HepG2 (cell line): Measurements from ENCODE around the gene MAPK11. TPM values are rescaled to one million over a fixed set of nuclear protein-coding genes. Genes with fewer than 3 reads are reported as not detected.

Experiments used
- CBX2 ChIP-seq, 2 experiments: fragments of 200-600 bp in 1 of 2; sonication (generic); formaldehyde crosslinking in 1 of 2; IDR thresholded peaks; 2 replicates each; pipeline versions ENCODE4 v1.7.0 to v1.8.1; 2018 to 2022; ENCODE audit warnings: low read depth in 2 of 2, low read length in 1 of 2, mild to moderate bottlenecking in 1 of 2, missing genetic modification reagents in 1 of 2
- CEBPZ ChIP-seq: IDR thresholded peaks from 2 replicates; pipeline ENCODE4 v1.6.1; 2012; ENCODE audit warnings: low read length, improper control_type of control experiment
- KDM6A ChIP-seq: IDR thresholded peaks from 2 replicates; pipeline ENCODE4 v1.6.1; 2016; ENCODE audit warnings: low read depth
- PRDM10 ChIP-seq: sonication (generic); formaldehyde crosslinking; IDR thresholded peaks from 2 replicates; pipeline ENCODE4 v1.4.0; 2020; ENCODE audit warnings: low read depth, missing genetic modification reagents
- ZFYVE20 ChIP-seq: sonication (generic); formaldehyde crosslinking; IDR thresholded peaks from 2 replicates; pipeline ENCODE4 v1.8.0; 2023; ENCODE audit warnings: low read depth, mild to moderate bottlenecking, moderate library complexity, missing genetic modification reagents, borderline replicate concordance
- ZNF280B ChIP-seq: sonication (generic); formaldehyde crosslinking; IDR thresholded peaks from 2 replicates; pipeline ENCODE4 v1.5.0; 2020; ENCODE audit warnings: missing genetic modification reagents, mild to moderate bottlenecking, borderline replicate concordance
- polyA plus RNA-seq, 8 experiments: library from polyadenylated mRNA; depleted of rRNA in 3 of 8; stranded (reverse) in 7 of 8; unstranded in 1 of 8; fragments of >200 nt; fragmentation: Illumina TruSeq in 4 of 8; extraction: Trizol in 4 of 8; gene quantifications; 2 replicates each; pipeline versions ENCODE4 v1.2.1 to v1.2.3, GENCODE V29; 2011 to 2016; ENCODE audit warnings: low read depth in 4 of 8, missing spikeins in 1 of 8, mixed read lengths in 1 of 8; ENCODE audit not compliant: insufficient read depth in 1 of 8
- total RNA-seq, 5 experiments: library from RNA; depleted of rRNA; stranded (reverse); fragments of >200 nt; fragmentation: Illumina TruSeq; extraction: Trizol; gene quantifications; 2 replicates each; pipeline ENCODE4 v1.2.3, GENCODE V29; 2016; ENCODE audit warnings: low read depth in 1 of 5

Gene MAPK11
- total and polyA plus RNA-seq, 2 of the 13 experiments (the other 11 are each of a cell fraction or from before 2014, with no cell fraction given), result 0.15 to 0.17 TPM

- TF ChIP-seq CEBPZ (no peak), PRDM10 (CRISPR knock-in tag) (peak; percentile 71), ZNF280B (CRISPR knock-in tag) (peak; percentile 52; the same call in 1 of the 2 replicates), ZFYVE20 (CRISPR knock-in tag) (no peak; the same call in 1 of the 2 replicates), KDM6A (CRISPR knock-in tag) (no peak), CBX2 (IDR thresholded peaks at IDR 0.05; ENCODE audit: low read depth, low read length) (no peak), CBX2 (CRISPR knock-in tag; IDR thresholded peaks at IDR 0.05; ENCODE audit: low read depth) (no peak)
Measured at GRCh38 chr22:50244420-50245213, 25.6 kb downstream of the MAPK11 start, which contains the start of gene TUBGCP6 (continued).
